Inferior parietal cortex (tissue), 1 donor: ENCODE results near the gene PIK3CG.
"Not testable (repeated sequence)": the region's sequence is repeated elsewhere in the genome, so short reads cannot be mapped to it uniquely, and the experiment has no call there.

Source experiments
- DNase-seq: peaks from one replicate; pipeline ENCODE4 v3.0.0-alpha.2; 2016; ENCODE audit errors: extremely low spot score

Gene PIK3CG

GRCh38 chr7:106887421-106887820, 22.3 kb downstream of the PIK3CG start:
- no peak for DNase-seq

- no peak for DNase-seq
Observed at GRCh38 chr7:106888204-106888603, 23.1 kb downstream of the PIK3CG start.

- DNase-seq = no peak
Observed at GRCh38 chr7:106890952-106891351, 25.9 kb downstream of the PIK3CG start.

- DNase-seq = no peak
Observed at GRCh38 chr7:106891548-106892410, 26.7 kb downstream of the PIK3CG start.

- no peak for DNase-seq
Observed at GRCh38 chr7:106893591-106893990, 28.5 kb downstream of the PIK3CG start.

- no peak for DNase-seq
Observed at GRCh38 chr7:106895246-106895864, 30.3 kb downstream of the PIK3CG start.

GRCh38 chr7:106896231-106896630, 31.1 kb downstream of the PIK3CG start:
- DNase-seq = no peak

GRCh38 chr7:106897553-106897952, 32.5 kb downstream of the PIK3CG start:
- not testable (repeated sequence) for DNase-seq

GRCh38 chr7:106898967-106899366, 33.9 kb downstream of the PIK3CG start:
- not testable (repeated sequence) for DNase-seq

- DNase-seq = no peak
Observed at GRCh38 chr7:106901828-106902441, 36.9 kb downstream of the PIK3CG start.

GRCh38 chr7:106905734-106906133, 40.7 kb downstream of the PIK3CG start:
- no peak for DNase-seq

- DNase-seq = no peak
Observed at GRCh38 chr7:106911959-106912358, 46.9 kb downstream of the PIK3CG start.

- no peak for DNase-seq
Observed at GRCh38 chr7:106914018-106914607, 49.0 kb downstream of the PIK3CG start.

GRCh38 chr7:106915407-106915806, 50.3 kb downstream of the PIK3CG start:
- no peak for DNase-seq

- no peak for DNase-seq
Observed at GRCh38 chr7:106915873-106916272, 50.8 kb downstream of the PIK3CG start.

- no peak for DNase-seq
Observed at GRCh38 chr7:106916679-106917078, 51.6 kb downstream of the PIK3CG start.

- no peak for DNase-seq
Observed at GRCh38 chr7:106918991-106919390, 53.9 kb downstream of the PIK3CG start.

- DNase-seq = not testable (repeated sequence)
Observed at GRCh38 chr7:106924468-106924867, 59.4 kb downstream of the PIK3CG start.

- no peak for DNase-seq
Observed at GRCh38 chr7:106926892-106927291, 61.8 kb downstream of the PIK3CG start.

GRCh38 chr7:106927536-106927935, 62.5 kb downstream of the PIK3CG start:
- DNase-seq = no peak

GRCh38 chr7:106929616-106930015, 64.5 kb downstream of the PIK3CG start:
- not testable (repeated sequence) for DNase-seq

- no peak for DNase-seq
Observed at GRCh38 chr7:106936236-106936635, 71.2 kb downstream of the PIK3CG start.
